DOHH2 (cell line): ENCODE measurements around the gene SOBP.

Source experiments
- H3F3A ChIP-seq: fragments of 200-600 bp; sonication (generic), shearing (Covaris generic); 2 replicates; pipeline ENCODE4 v1.6.0; 2016; ENCODE audit warnings: antibody characterized with exemption, mild to moderate bottlenecking; ENCODE audit not compliant: control insufficient read depth, insufficient read depth
- H3K27ac ChIP-seq: fragments of 200-600 bp; sonication (generic); 2 replicates; pipeline ENCODE4 v1.5.1; 2014; ENCODE audit warnings: low read depth, mild to moderate bottlenecking, low read length, moderate library complexity
- H3K27me3 ChIP-seq: fragments of 200-600 bp; sonication (generic); 2 replicates; pipeline ENCODE4 v1.6.1; 2014; ENCODE audit warnings: mild to moderate bottlenecking, low read length, mixed read lengths; ENCODE audit not compliant: control insufficient read depth
- H3K36me3 ChIP-seq: fragments of 200-600 bp; sonication (generic); 2 replicates; pipeline ENCODE4 v1.6.1; 2014; ENCODE audit warnings: mild to moderate bottlenecking, low read length, moderate library complexity, mixed read lengths; ENCODE audit not compliant: control insufficient read depth
- H3K4me1 ChIP-seq: fragments of 200-600 bp; sonication (generic); 2 replicates; pipeline ENCODE4 v1.6.1; 2014; ENCODE audit warnings: mild to moderate bottlenecking, low read length, mixed read lengths; ENCODE audit not compliant: control insufficient read depth
- H3K4me2 ChIP-seq: fragments of 200-600 bp; sonication (generic); 2 replicates; pipeline ENCODE4 v1.6.0; 2014; ENCODE audit warnings: mild to moderate bottlenecking, low read length, moderate library complexity
- H3K4me3 ChIP-seq: fragments of 200-600 bp; sonication (generic); 2 replicates; pipeline ENCODE4 v1.5.1; 2014; ENCODE audit warnings: mild to moderate bottlenecking, low read length, mixed read lengths
- H3K79me2 ChIP-seq: fragments of 200-600 bp; sonication (generic); 2 replicates; pipeline ENCODE4 v1.6.1; 2014; ENCODE audit warnings: mild to moderate bottlenecking, low read length, mixed read lengths; ENCODE audit not compliant: control insufficient read depth
- H3K9me2 ChIP-seq: fragments of 200-600 bp; sonication (generic); replicated peaks from 2 replicates; pipeline ENCODE4 v1.6.1; 2014; ENCODE audit warnings: mild to moderate bottlenecking, low read length, mixed read lengths; ENCODE audit not compliant: control insufficient read depth
- H3K9me3 ChIP-seq: fragments of 200-600 bp; sonication (generic); 2 replicates; pipeline ENCODE4 v1.6.1; 2014; ENCODE audit warnings: antibody characterized with exemption, low read length, mixed read lengths; ENCODE audit not compliant: control insufficient read depth, insufficient read depth
- H4K20me1 ChIP-seq: fragments of 200-600 bp; sonication (generic); 2 replicates; pipeline ENCODE4 v1.6.0; 2014; ENCODE audit warnings: low read depth, mild to moderate bottlenecking, antibody characterized with exemption, low read length, moderate library complexity; ENCODE audit not compliant: control insufficient read depth, insufficient read depth
- CTCF ChIP-seq: fragments of 200-600 bp; sonication (generic); IDR thresholded peaks from one replicate; pipeline ENCODE4 v1.5.1; 2014; ENCODE audit warnings: antibody characterized with exemption, mild to moderate bottlenecking, low read depth, low read length; ENCODE audit not compliant: poor library complexity, severe bottlenecking
- EZH2phosphoT487 ChIP-seq: fragments of 200-600 bp; sonication (generic); IDR thresholded peaks from 2 replicates; pipeline ENCODE4 v1.6.1; 2017; ENCODE audit warnings: borderline replicate concordance, mild to moderate bottlenecking, antibody characterized with exemption, low read length, moderate library complexity, mixed read lengths

The SOBP gene

GRCh38 chr6:107601406-107601805 lies 111.5 kb downstream of the SOBP start:
- Histone ChIP-seq H3F3A (no peaks in the 10 kb centered on the region), H3K4me2 (no peak overlapping the region), H3K27me3 (no peaks in the 10 kb centered on the region), H3K9me2 (no peaks in the 10 kb centered on the region), H4K20me1 (no peaks in the 10 kb centered on the region), H3K27ac (no peak overlapping the region), H3K79me2 (no peaks in the 10 kb centered on the region), H3K36me3 (no peaks in the 10 kb centered on the region), H3K4me3 (no peak overlapping the region), H3K9me3 (no peaks in the 10 kb centered on the region), H3K4me1 (peaks cover 15% of the 10 kb centered on the region)
- TF ChIP-seq EZH2phosphoT487 = no peak
- TF ChIP-seq CTCF = no peak

GRCh38 chr6:107602321-107603005 lies 112.5 kb downstream of the SOBP start:
- TF ChIP-seq CTCF (no peak), EZH2phosphoT487 (no peak)
- Histone ChIP-seq H3K79me2 (no peaks in the 10 kb centered on the region), H4K20me1 (no peaks in the 10 kb centered on the region), H3K4me1 (peaks cover 15% of the 10 kb centered on the region), H3K36me3 (no peaks in the 10 kb centered on the region), H3K27ac (no peak overlapping the region), H3F3A (no peaks in the 10 kb centered on the region), H3K4me2 (no peak overlapping the region), H3K9me2 (no peaks in the 10 kb centered on the region), H3K9me3 (no peaks in the 10 kb centered on the region), H3K4me3 (no peak overlapping the region), H3K27me3 (no peaks in the 10 kb centered on the region)

- no peaks in the 10 kb centered on the region for H3K9me3 ChIP-seq
- H4K20me1 ChIP-seq = no peaks in the 10 kb centered on the region
- H3K4me2 ChIP-seq = no peak overlapping the region
- peaks cover 15% of the 10 kb centered on the region for H3K4me1 ChIP-seq
- no peaks in the 10 kb centered on the region for H3K9me2 ChIP-seq
- H3K36me3 ChIP-seq = no peaks in the 10 kb centered on the region
- H3F3A ChIP-seq = no peaks in the 10 kb centered on the region
- TF ChIP-seq EZH2phosphoT487 = no peak
- TF ChIP-seq CTCF = no peak
- H3K79me2 ChIP-seq = no peaks in the 10 kb centered on the region
- H3K4me3 ChIP-seq = no peak overlapping the region
- no peak overlapping the region for H3K27ac ChIP-seq
- H3K27me3 ChIP-seq = no peaks in the 10 kb centered on the region
These were observed 113.1 kb downstream of the SOBP start for GRCh38 chr6:107603006-107603370.
